H4 (cell line): ENCODE measurements around the gene TFIP11. TPM values are rescaled to one million over a fixed set of nuclear protein-coding genes. Genes with fewer than 3 reads are reported as not detected.

Source experiments
- DNase-seq: peaks from one replicate; pipeline ENCODE4 v3.0.0-alpha.2; 2015; ENCODE audit warnings: low spot score
- total RNA-seq: library from RNA; depleted of rRNA; stranded (reverse); fragments of >200 nt; shearing (Covaris generic); gene quantifications from 2 replicates; pipeline ENCODE4 v1.2.3, GENCODE V29; 2014

The TFIP11 gene
- total RNA-seq, 1 experiment from 2014 or later: 13.8 TPM

DNA sequence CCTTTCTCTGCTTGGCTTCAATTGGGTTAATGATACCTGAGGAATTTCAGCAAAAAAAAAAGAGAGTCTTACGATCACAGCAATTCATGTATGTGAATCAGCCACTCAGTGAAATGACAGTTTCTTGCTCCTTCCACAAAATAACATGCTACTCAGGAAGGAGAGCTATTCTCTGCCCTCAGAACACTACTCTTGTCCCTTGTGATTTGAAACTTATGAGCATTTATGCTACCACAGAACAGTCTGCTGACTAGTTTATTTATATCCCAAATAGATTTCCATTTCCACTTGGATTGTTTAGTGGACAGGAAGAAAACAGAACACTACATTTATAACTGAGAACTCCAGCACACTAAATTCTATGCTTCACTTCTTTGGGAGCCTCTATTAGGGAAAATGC is 8.5 kb downstream of the TFIP11 start:
- no peak for DNase-seq

- DNase-seq: no peak
These were observed 9.3 kb downstream of the TFIP11 start for GRCh38 chr22:26502688-26503561.

DNA sequence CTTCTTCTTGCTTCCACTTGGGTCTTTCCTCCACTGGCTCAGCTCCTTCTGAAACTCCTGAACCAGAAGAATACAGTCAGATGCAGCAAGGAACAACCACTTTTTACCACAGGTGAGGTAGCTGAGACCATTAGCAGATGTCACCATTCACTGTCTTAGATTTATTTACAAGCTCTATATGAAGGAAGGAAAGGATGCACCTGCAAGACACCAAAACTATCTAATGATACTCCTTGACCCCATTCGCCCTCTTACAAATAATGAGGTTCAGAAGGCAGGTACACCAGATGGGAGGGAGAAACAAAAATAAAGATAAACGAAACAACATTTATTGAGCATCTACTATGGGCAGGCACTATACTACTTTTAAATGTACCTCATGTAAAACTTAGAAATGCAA is 10.3 kb downstream of the TFIP11 start:
- DNase-seq: no peak

GRCh38 chr22:26499188-26499703 is 13.0 kb downstream of the TFIP11 start:
- no peak for DNase-seq

DNA sequence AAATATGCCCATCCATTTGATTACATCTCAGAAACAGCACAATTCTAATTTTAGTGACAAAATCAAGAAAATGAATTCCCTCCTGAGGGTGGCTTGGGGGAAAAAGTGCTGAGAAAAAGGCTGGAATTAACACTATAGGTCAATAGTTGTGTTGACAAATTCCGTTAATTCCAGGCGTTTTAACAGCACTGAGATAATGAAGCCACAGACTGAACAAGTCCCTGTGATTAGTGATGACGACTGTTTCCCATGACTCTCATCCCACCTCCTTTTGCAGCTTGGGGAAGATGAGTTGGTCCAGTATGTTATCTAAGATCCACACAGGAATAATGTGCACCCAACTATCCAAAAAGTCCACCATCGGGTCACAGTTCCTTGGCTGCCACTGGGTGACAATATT is 15.8 kb downstream of the TFIP11 start:
- no peak for DNase-seq

DNA sequence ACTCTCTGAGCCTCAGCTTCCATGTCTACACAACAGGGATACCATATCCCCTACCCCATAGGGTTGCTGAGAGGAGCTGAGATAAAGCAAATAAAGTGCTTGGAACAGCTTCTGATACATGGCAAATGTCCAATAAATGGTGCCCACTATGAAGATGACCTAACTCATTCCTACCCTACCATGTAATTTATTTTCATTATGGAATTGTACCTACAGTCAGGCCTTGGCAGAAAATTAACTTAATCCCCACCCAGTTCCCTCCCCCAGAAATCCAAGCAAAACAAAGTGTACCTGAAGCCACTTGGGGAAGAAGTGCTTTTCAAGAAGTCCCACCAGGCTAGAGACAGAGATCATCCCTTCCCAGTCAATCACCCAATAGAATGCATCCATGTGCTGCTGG is 17.8 kb downstream of the TFIP11 start:
- no peak for DNase-seq

DNA sequence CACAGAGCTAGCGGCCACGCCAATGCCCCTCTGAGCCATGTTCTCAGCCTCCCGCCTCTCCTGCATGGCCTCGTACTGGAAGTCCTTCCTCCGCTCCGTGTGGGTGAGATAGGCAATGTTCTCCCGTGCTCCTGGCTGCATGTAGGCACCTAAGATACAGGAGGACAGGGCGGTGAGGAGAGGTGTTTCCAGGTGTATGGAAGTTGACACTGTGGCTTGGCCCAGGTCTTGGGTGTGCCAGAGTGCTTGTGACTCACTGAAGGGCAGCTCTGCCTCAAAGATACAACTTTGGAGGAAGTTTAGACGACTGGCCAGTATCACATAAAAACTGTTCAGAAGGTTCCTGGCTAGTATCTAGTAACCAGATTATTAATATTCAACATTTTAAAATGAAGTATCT is 20.1 kb downstream of the TFIP11 start:
- DNase-seq: no peak

- DNase-seq: no peak
These were observed 22.7 kb downstream of the TFIP11 start for GRCh38 chr22:26489447-26490036.

DNA sequence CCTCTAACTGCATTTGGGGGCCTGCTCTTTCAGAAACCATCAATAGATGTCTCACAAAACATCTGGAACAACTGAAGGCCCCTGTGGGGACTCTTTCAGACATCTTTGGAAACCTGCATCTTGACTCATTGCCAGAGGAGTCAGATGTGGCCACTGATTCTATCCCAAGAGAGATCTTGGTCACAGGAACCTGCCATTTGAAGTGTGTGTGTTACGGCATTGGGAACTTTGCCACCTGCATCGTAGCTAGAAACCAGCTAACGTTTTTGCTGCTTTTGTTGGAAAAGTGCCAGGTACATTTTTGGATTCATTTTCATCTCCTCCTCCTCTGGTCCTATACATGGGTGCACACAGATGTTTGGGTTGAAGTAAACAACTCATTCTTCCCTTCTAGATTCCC is 24.3 kb downstream of the TFIP11 start:
- no peak for DNase-seq

DNA sequence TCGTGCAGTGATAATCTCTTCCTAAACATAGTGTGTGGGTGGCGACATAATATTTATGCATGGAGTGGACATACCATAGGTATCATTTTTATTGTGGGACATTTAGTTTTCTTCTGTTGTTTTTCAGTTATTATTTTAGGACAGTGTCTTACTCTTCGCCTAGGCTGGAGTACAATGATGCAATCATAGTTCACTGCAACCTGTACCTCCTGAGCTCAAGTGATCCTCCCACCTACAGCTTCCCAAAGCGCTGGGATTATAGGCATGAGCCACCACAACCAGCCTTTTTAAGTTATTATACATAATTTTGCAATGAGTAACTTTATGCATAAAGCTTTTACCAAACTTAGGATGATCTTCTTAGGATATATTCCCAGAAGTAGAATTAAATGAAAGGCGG is 25.9 kb downstream of the TFIP11 start:
- no peak for DNase-seq

DNA sequence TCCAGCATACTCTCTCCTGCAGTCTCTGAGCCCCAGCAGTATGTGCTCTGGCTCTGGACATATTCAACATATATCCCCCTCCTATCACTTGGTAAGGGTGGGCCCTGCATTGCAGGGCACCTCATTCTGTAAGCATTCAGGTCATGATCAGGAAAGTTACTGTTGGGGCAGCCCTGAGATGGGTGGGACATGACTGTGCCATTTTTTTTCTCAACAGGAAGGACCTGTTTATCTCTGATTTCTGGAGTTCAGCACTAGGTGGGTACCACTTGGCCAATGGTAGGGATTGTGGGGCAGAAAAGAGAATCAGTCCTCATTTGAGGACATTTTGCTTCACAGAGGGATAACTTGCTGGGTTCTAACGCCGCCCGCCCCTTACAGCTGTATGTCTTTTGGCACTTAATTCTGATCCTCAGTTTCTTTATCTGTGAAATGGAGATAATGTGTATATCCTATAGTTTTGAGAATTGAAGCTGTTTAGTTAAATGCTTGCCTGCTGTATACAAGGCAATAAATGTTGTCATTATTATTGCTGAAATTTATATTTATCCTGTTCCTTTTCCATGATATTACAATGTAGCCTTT is 26.4 kb downstream of the TFIP11 start:
- DNase-seq: no peak

GRCh38 chr22:26485013-26485412 is 27.3 kb downstream of the TFIP11 start:
- DNase-seq: no peak

DNA sequence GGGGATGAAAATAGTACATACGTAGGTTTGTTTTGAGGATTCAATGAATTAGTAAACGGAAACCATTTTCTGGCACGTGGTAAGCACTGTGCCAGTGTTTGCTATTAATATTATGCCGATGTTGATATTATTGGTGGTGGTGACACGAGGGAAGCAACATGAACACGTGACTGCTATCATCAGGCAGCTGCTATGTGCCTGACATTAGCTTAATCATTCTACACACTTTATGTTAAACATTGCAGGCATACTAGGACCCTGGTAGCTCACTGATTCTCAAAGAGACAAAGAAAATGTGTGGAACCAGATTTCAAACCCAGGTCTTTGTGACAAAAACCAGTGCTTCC is 27.9 kb downstream of the TFIP11 start:
- DNase-seq: no peak

- peak; percentile 74 for DNase-seq
These were observed 28.6 kb downstream of the TFIP11 start, which contains the start of the genes HPS4 and SRRD for GRCh38 chr22:26483439-26484359. Gene HPS4 (minus strand): TSS chr22:26483783. CDS start chr22:26481762, 2,021 bp downstream. Gene SRRD (plus strand): TSS chr22:26483877. CDS start chr22:26483891, 14 bp downstream.

- DNase-seq: no peak
These were observed 29.2 kb downstream of the TFIP11 start for GRCh38 chr22:26483043-26483438.

DNA sequence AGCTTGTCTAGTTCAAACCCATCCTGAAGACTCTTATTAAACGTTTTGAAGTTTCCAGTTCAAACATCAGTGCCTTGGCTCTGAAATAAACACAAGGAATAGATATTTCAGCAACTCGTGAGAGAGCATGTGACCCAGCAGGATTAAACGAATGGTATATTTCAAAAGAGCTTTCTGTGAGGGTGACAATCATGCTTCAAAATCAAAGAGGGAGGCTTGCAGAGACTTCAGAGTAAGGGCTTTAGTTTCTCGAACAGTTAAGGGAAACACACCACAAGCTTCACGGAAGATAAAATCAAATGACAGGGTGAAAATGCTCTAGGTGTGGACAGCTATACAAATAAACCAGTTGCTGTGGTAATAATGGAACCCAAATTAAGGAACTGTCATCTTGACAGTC is 30.1 kb downstream of the TFIP11 start:
- no peak for DNase-seq

- no peak for DNase-seq
These were observed 30.6 kb downstream of the TFIP11 start for GRCh38 chr22:26481694-26482093.

DNA sequence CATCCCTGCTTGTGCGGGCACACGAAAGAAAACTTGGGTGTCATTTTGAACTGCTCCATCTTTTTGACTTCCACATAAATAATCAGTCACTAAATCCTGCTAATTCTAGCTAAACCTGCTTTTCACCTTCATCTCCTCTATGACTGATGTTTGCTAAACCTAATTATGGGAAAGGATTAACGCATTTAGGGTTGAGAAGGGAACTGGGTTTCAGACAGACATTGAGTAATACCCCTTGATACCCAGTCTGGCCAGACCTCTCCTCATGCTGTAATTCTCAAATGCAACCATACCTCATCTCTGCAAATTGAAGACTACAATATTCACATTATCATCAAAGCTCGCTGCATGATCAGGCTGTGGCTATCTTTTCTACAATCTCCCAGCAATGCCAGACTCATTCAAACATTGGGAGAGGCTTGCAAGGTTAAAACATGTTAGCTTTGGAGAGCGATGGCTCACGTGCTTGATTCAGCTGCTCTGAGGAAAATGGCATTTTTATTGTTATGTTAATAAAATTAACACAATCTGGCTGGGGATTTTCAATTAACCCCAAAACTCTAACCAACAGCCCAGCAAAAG is 31.1 kb downstream of the TFIP11 start:
- no peak for DNase-seq

- DNase-seq: no peak
These were observed 31.7 kb downstream of the TFIP11 start for GRCh38 chr22:26480611-26480932.

- no peak for DNase-seq
These were observed 32.3 kb downstream of the TFIP11 start for GRCh38 chr22:26479792-26480610.
